ENCODE measurements around the gene DARS2.

DARS2 gene

DNA sequence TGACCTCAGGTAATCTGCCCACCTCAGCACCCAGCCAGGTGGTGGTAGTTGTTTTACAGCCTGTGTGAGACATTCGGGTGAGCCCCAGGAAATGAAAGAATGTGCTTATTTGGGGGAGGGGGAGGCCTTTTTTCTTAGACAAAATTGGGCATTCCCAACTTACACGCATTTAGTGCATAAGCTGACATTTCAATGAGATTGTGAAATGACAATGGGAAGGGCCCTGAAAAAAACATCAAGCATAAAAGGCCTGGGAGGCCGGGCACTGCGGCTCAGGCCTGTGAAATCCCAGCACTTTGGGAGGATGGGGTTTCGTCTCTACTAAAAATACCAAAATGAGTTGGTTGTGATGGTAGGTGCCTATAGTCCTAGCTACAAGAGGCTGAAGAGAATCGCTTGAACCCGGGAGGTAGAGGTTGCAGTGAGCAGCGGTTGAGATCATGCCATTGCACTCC is 38.3 kb downstream of the DARS2 start:
- Histone ChIP-seq H3K9me3 (ENCODE audit: low read length) (no peaks in the 10 kb centered on the region), H3K9ac (ENCODE audit: low read length) (no peak overlapping the region), H3K27me3 (ENCODE audit: insufficient read depth, low read length) (no peaks in the 10 kb centered on the region), H3F3A (ENCODE audit: insufficient read depth, low read length) (peaks cover 37% of the 10 kb centered on the region; the same call in 1 of the 2 replicates), H3K4me3 (ENCODE audit: low read depth, low read length, poor library complexity, severe bottlenecking) (no peak overlapping the region), H3K79me2 (ENCODE audit: insufficient read depth, low read length) (peaks cover 21% of the 10 kb centered on the region), H3K9me2 (ENCODE audit: low read depth, low read length) (no peaks in the 10 kb centered on the region), H4K20me1 (ENCODE audit: insufficient read depth, low read length) (no peaks in the 10 kb centered on the region), H3K4me1 (ENCODE audit: insufficient read depth, low read length, severe bottlenecking) (peaks cover 38% of the 10 kb centered on the region), H2AFZ (ENCODE audit: low read length) (no peak overlapping the region), H3K4me2 (ENCODE audit: low read length) (peak overlapping the region; percentile 89; the same call in 1 of the 2 replicates), H3K27ac (ENCODE audit: low read depth, low read length, poor library complexity, severe bottlenecking) (peak overlapping the region; percentile 61), H3K36me3 (ENCODE audit: insufficient read depth, low read length) (peaks cover 77% of the 10 kb centered on the region)
- TF ChIP-seq, protein P1, sequence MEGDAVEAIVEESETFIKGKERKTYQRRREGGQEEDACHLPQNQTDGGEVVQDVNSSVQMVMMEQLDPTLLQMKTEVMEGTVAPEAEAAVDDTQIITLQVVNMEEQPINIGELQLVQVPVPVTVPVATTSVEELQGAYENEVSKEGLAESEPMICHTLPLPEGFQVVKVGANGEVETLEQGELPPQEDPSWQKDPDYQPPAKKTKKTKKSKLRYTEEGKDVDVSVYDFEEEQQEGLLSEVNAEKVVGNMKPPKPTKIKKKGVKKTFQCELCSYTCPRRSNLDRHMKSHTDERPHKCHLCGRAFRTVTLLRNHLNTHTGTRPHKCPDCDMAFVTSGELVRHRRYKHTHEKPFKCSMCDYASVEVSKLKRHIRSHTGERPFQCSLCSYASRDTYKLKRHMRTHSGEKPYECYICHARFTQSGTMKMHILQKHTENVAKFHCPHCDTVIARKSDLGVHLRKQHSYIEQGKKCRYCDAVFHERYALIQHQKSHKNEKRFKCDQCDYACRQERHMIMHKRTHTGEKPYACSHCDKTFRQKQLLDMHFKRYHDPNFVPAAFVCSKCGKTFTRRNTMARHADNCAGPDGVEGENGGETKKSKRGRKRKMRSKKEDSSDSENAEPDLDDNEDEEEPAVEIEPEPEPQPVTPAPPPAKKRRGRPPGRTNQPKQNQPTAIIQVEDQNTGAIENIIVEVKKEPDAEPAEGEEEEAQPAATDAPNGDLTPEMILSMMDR (IDR thresholded peaks at IDR 0.05; ENCODE audit: low read length), result no peak
- TF ChIP-seq EZH2 (IDR thresholded peaks at IDR 0.05; ENCODE audit: borderline replicate concordance, low read length), result no peak

GRCh38 chr1:173863224-173864161 is 39.0 kb downstream of the DARS2 start:
- TF ChIP-seq, protein P1 (IDR thresholded peaks at IDR 0.05; ENCODE audit: low read length), result no peak
- TF ChIP-seq EZH2 (IDR thresholded peaks at IDR 0.05; ENCODE audit: borderline replicate concordance, low read length), result no peak
- H3K79me2 ChIP-seq (ENCODE audit: insufficient read depth, low read length), result peaks cover 21% of the 10 kb centered on the region
- H4K20me1 ChIP-seq (ENCODE audit: insufficient read depth, low read length), result no peaks in the 10 kb centered on the region
- peaks cover 71% of the 10 kb centered on the region for H3K36me3 ChIP-seq (ENCODE audit: insufficient read depth, low read length)
- peak overlapping the region; percentile 89 for H3K4me2 ChIP-seq (ENCODE audit: low read length)
- no peaks in the 10 kb centered on the region for H3K27me3 ChIP-seq (ENCODE audit: insufficient read depth, low read length)
- H3K4me1 ChIP-seq (ENCODE audit: insufficient read depth, low read length, severe bottlenecking), result peaks cover 38% of the 10 kb centered on the region
- peak overlapping the region; percentile 85 for H3K27ac ChIP-seq (ENCODE audit: low read depth, low read length, poor library complexity, severe bottlenecking)
- no peaks in the 10 kb centered on the region for H3K9me2 ChIP-seq (ENCODE audit: low read depth, low read length)
- H3F3A ChIP-seq (ENCODE audit: insufficient read depth, low read length), result peaks cover 37% of the 10 kb centered on the region; the same call in 1 of the 2 replicates
- H2AFZ ChIP-seq (ENCODE audit: low read length), result no peak overlapping the region
- no peak overlapping the region for H3K4me3 ChIP-seq (ENCODE audit: low read depth, low read length, poor library complexity, severe bottlenecking)
- no peaks in the 10 kb centered on the region for H3K9me3 ChIP-seq (ENCODE audit: low read length)
- no peak overlapping the region for H3K9ac ChIP-seq (ENCODE audit: low read length)

DNA sequence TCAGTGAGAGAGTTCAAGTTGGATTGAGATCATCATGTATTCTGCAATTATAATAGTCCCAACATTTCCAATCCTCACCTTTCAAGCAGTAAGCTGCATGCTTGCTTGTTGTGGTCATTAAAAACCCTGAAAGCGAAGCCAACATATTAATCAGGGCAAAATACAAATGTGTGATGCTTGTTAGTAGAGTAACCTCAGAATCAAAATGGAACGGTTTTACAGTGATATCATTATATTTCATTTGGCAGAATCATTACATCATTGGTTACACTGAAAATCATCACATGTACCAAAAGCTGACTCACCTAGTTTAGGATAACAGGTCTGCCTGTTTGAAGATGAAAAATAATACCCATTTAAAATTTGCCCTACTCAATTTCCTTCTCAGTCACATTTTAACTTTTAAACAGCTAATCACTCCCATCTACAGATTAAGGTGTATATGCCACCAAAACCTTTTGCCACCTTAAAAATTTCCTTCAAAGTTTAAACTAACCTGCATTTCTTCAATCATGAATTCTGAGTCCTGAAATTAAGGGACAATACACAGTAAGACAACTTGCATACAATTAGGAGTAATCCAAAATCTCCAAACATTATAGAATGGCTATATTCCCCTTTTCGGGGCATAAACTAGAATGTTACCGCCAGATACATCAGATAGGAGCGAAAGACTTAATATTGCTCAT is 39.9 kb downstream of the DARS2 start:
- peak overlapping the region; percentile 85 for H3K27ac ChIP-seq (ENCODE audit: low read depth, low read length, poor library complexity, severe bottlenecking)
- H3K9ac ChIP-seq (ENCODE audit: low read length), result no peak overlapping the region; the same call in 1 of the 2 replicates
- peaks cover 21% of the 10 kb centered on the region for H3K79me2 ChIP-seq (ENCODE audit: insufficient read depth, low read length)
- peak overlapping the region; percentile 90 for H3K4me3 ChIP-seq (ENCODE audit: low read depth, low read length, poor library complexity, severe bottlenecking)
- peaks cover 45% of the 10 kb centered on the region for H3K4me1 ChIP-seq (ENCODE audit: insufficient read depth, low read length, severe bottlenecking)
- H3F3A ChIP-seq (ENCODE audit: insufficient read depth, low read length), result peaks cover 41% of the 10 kb centered on the region; the same call in 1 of the 2 replicates
- H2AFZ ChIP-seq (ENCODE audit: low read length), result no peak overlapping the region
- H3K9me2 ChIP-seq (ENCODE audit: low read depth, low read length), result no peaks in the 10 kb centered on the region
- no peaks in the 10 kb centered on the region for H3K9me3 ChIP-seq (ENCODE audit: low read length)
- peaks cover 71% of the 10 kb centered on the region for H3K36me3 ChIP-seq (ENCODE audit: insufficient read depth, low read length)
- TF ChIP-seq, protein P1 (IDR thresholded peaks at IDR 0.05; ENCODE audit: low read length), result no peak
- TF ChIP-seq EZH2 (IDR thresholded peaks at IDR 0.05; ENCODE audit: borderline replicate concordance, low read length), result no peak
- no peaks in the 10 kb centered on the region for H4K20me1 ChIP-seq (ENCODE audit: insufficient read depth, low read length)
- peak overlapping the region; percentile 89 for H3K4me2 ChIP-seq (ENCODE audit: low read length)
- H3K27me3 ChIP-seq (ENCODE audit: insufficient read depth, low read length), result no peaks in the 10 kb centered on the region

All from OCI-LY1 (cell line).